HG03135 (cell line): ENCODE results near the gene KCNH8.
"Not testable (repeated sequence)": the region's sequence is repeated elsewhere in the genome, so short reads cannot be mapped to it uniquely, and the experiment has no call there.

ENCODE experiments used
- ATAC-seq: cut with Tn5 transposase; IDR thresholded peaks from one replicate; pipeline ENCODE4 v1.9.1; 2021; ENCODE audit warnings: mild to moderate bottlenecking, moderate library complexity; ENCODE audit not compliant: unreplicated experiment

The KCNH8 gene

GRCh38 chr3:19147905-19148767 is at the start of gene KCNH8:
Gene KCNH8 (plus strand): TSS chr3:19148510. CDS start chr3:19148720, 210 bp downstream.
- no peak for ATAC-seq

DNA sequence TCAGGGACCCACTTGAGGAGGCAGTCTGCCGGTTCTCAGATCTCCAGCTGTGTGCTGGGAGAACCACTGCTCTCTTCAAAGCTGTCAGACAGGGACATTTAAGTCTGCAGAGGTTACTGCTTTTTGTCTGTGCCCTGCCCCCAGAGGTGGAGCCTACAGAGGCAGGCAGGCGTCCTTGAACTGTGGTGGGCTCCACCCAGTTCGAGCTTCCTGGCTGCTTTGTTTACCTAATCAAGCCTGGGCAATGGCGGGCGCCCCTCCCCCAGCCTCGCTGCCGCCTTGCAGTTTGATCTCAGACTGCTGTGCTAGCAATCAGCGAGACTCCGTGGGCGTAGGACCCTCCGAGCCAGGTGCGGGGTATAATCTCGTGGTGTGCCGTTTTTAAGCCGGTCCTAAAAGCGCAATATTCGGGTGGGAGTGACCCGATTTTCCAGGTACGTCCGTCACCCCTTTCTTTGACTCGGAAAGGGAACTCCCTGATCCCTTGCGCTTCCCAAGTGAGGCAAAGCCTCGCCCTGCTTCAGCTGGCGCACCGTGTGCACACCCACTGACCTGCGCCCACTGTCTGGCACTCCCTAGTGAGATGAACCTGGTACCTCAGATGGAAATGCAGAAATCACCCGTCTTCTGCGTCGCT is 45.5 kb upstream of the KCNH8 start:
- ATAC-seq: not testable (repeated sequence)

GRCh38 chr3:19103510-19103909 is 44.8 kb upstream of the KCNH8 start:
- ATAC-seq: no peak

DNA sequence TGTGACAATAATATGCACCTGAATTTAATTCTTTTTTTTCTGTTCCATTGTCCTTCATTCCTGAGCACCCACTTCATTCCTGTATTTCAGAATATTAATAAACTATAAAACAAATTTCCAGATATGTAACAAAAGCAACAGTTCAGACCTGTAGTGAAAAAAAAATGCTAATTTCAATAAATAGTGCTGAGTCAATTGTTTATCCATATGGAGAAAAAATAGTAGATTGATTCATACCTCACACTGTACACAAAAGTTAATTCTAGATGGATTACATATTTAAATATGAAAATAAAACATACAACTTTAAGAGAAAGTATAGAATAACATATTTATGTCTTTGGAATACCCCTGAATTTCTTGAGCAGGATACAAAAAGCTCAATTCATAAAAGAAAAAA is 43.9 kb upstream of the KCNH8 start:
- no peak for ATAC-seq

GRCh38 chr3:19105826-19106225 is 42.5 kb upstream of the KCNH8 start:
- ATAC-seq: no peak

GRCh38 chr3:19106307-19106706 is 42.0 kb upstream of the KCNH8 start:
- ATAC-seq: no peak

DNA sequence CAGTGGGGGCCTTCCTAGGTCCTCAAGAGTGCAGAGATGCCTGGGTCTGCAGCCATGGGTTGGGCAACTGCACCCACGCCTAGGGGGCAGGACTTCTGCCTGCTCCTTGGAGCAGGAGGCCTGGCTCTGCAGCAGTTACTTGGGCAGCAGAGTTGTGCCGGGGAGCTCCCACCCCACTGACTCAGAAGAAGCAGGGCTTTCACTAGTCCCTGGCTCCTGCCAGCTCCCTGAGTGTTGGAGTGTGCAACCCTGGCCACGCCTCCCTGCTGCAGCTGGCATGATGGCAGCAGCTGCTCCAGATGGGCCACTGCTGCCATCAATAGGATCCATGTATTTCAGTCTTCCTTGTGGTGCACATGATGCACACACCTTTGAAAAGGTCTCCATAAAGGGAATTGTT is 40.6 kb upstream of the KCNH8 start:
- ATAC-seq: no peak

DNA sequence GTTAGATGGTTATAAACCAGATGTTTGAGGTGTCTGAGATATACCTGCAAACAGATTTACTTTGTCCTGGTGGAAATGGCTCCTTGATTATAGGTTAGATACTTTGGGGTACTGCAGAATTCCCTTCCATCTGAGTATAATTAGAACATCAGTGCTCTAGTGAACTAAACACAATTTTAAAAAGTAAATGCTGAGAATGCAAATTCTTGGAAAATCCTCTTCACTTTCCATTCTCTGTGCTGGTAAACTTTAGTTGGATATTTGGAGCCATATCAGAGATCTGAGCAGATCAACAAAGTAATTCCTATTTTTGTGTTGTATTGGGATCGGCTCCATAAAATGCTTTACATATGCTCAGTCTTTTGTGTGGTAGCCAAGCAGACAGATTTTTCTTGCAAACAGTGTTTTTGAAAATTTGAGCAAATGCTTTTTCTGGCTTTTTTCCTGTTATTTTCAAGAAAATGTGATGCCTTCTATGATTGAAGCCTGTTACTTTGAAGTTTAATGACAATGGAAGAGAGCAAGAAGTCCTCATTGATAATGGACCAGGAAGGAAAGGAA is 37.9 kb upstream of the KCNH8 start:
- ATAC-seq: no peak

- ATAC-seq: no peak
These were observed 33.8 kb upstream of the KCNH8 start for GRCh38 chr3:19114461-19114860.

DNA sequence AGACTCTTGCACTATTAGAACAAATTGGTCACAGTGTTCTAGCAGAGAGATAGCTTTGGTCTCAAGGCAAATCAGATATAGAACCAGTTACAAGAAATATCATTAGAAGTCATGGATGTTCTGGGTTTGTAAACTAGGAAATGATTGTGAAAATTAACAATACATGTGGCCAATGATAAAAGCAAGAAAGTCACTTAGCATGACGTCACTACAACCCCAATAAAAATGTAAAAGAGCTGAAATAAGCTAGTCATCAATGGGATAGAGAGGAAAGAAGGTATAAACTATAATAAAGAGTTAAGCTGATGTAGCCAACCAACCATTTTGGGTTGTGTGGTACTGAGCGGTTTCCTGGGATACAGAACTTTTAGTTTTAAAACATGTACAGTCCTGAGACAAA is 32.1 kb upstream of the KCNH8 start:
- no peak for ATAC-seq

DNA sequence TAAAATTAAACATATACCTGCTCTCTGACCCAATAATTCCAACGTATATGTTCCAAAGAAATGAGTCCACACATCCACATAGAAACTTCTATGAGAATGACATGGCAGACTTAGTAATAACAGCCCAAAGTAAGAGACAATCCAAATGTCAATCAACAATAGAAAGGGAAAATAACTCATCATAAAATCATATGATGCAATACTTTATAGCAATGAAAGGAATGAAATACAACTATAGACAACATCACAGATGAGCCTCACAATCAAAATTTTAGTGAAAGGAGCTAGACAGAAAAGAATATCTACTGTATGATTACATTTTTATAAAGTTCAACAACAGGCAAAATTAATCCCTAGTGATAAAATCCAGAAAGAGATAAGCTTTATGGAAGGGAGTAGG is 23.6 kb upstream of the KCNH8 start:
- no peak for ATAC-seq

GRCh38 chr3:19139863-19140262 is 8.4 kb upstream of the KCNH8 start:
- no peak for ATAC-seq

GRCh38 chr3:19146685-19147650 is 1.3 kb upstream of the KCNH8 start:
- peak; percentile 86 for ATAC-seq

DNA sequence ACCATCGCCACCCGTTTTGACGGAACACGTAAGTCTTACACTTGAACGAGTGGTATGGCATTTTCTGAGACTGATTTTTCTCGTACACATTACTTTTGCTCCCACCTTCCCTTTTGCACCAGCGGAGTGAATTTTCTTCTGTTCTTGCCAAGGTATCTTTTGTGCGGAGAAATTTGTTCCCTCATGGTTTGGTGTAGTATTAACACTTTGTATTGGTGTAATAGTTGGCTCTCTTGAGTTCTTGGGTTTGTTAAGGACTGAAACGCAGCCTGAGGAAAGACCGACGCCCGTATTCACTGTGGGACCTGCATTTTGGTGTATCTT is 420 bp downstream of the KCNH8 start:
- ATAC-seq: no peak

DNA sequence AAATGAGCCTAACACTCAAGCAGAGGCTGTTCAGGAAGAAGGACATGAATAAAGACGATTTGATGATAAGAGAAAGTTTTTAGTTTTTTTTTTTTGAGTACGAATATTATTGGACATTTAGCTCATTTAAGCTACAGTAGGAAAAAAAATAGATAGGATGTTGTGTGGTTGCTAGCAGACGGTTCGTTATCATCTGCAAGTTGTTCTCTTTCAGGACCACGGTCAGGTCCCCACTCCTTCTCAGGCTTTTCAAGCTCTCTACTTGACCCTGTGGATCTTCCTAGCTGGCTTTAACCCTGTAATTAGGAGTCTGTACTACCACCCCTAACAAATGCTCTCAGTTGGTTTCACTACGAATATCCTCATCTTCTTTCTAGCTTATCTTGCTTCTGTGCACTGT is 1.1 kb downstream of the KCNH8 start:
- no peak for ATAC-seq

DNA sequence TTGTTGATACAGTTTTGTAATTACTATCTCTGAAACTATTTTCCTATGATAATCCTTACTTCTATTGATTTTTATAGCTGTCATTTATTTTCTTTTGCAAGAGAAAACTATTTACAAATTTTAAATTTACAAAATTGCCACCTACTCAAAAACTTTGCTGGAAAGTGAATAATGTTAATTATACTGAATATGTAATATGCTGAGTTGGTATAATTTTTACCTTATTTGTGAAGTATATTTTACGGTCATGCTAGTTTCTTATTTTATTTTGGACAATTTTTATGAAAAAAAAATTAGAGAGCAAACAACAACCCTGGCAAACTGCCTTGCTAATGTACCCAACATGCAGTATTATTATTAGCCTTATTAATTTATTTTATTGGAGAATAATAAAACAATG is 2.9 kb downstream of the KCNH8 start:
- no peak for ATAC-seq

DNA sequence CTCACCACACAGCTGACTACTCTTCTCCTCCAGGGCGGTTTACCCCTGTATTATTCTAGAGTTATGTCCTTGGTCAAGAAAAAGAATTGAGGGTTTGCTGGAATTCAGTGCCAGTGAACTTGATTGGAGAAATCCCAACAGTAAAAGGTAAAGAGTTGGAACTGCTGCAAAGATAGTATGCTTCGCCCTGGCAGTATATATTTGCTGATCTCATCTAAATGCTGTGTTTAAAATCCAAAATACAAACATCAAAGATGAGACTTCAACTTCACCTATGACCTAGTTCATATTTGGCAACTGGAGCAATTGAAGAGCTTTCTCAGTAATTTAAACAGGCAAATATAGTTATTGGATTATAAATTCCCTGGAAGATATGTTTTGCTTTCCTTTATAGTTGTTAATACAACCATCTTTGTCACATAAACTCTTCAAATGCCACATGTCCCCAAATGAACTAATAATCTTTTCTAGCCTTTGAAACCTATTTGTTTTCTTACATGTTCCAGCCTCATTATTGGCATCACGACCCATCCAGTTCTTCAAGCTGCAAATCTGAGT is 6.5 kb downstream of the KCNH8 start:
- ATAC-seq: no peak

- ATAC-seq: no peak
These were observed 7.1 kb downstream of the KCNH8 start for GRCh38 chr3:19155375-19155774.

DNA sequence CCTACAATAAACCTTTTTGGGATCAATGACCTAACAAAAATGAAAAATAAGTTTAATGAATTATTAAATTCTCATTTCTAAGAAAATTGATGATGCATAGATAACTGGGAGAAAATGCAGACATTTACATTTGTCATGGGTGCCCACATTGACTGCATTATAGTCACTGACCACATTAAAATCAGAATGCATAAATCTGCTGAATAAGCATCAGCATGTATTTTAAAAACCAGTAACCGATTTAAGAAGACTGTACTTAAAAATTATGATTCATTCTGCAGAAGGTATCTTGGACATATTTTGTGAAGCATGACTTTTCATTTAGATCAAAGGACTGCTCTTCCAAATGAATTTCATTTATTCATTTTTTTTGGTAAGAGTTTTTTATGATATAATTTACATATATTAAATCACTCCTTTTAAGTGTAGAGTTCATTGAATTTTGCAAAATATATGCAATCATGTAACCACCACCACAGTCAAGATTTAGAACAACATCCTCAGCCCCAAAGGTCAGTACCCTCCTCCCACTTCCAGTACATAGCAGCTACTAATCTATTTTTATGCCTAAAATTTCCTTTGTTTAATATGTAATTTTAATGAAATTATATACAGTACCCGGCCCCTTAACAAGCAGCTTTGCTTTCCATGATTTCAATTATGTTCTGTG is 11.8 kb downstream of the KCNH8 start:
- ATAC-seq: no peak

- no peak for ATAC-seq
These were observed 17.3 kb downstream of the KCNH8 start for GRCh38 chr3:19165654-19166053.
